Epithelial cell of proximal tubule (primary cell): ENCODE measurements around the gene CEP135. TPM values are rescaled to one million over a fixed set of nuclear protein-coding genes. Genes with fewer than 3 reads are reported as not detected.

ENCODE experiments used
- DNase-seq: peaks from one replicate; pipeline ENCODE4 v3.0.0-alpha.2; 2011; ENCODE audit warnings: low read depth
- H3K4me3 ChIP-seq: 2 replicates; pipeline ENCODE4 v1.5.1; 2011; ENCODE audit warnings: low read depth, mild to moderate bottlenecking, low read length
- CTCF ChIP-seq: conservative IDR thresholded peaks from 2 replicates; pipeline ENCODE4 v1.5.1; 2012; ENCODE audit warnings: low read depth, mild to moderate bottlenecking, low read length
- total RNA-seq: library from RNA; depleted of rRNA; stranded (reverse); fragments of >200 nt; gene quantifications from 2 replicates; pipeline ENCODE4 v1.2.3, GENCODE V29; 2015

The CEP135 gene
- total RNA-seq, 1 donor from 2014 or later, result 7.8 TPM

- DNase-seq, result no peak
- TF ChIP-seq CTCF, result no peak
- no peak overlapping the region for H3K4me3 ChIP-seq
Measured at GRCh38 chr4:55996646-55997045, 47.9 kb downstream of the CEP135 start.

GRCh38 chr4:56003606-56004005 lies 54.9 kb downstream of the CEP135 start:
- TF ChIP-seq CTCF, result no peak
- DNase-seq, result no peak
- H3K4me3 ChIP-seq, result no peak overlapping the region

GRCh38 chr4:56004235-56004634 lies 55.5 kb downstream of the CEP135 start:
- no peak overlapping the region for H3K4me3 ChIP-seq
- no peak for TF ChIP-seq CTCF
- no peak for DNase-seq

- H3K4me3 ChIP-seq, result no peak overlapping the region
- TF ChIP-seq CTCF, result no peak
- no peak for DNase-seq
Measured at GRCh38 chr4:56007154-56007553, 58.4 kb downstream of the CEP135 start.

GRCh38 chr4:56008206-56008605 lies 59.5 kb downstream of the CEP135 start:
- DNase-seq, result no peak
- TF ChIP-seq CTCF, result no peak
- H3K4me3 ChIP-seq, result no peak overlapping the region

GRCh38 chr4:56026596-56026995 lies 77.9 kb downstream of the CEP135 start:
- TF ChIP-seq CTCF, result no peak
- no peak overlapping the region for H3K4me3 ChIP-seq
- peak; percentile 59 for DNase-seq

- no peak for DNase-seq
- no peak for TF ChIP-seq CTCF
- no peak overlapping the region for H3K4me3 ChIP-seq
Measured at GRCh38 chr4:56028165-56028564, 79.4 kb downstream of the CEP135 start.
